Peyer's patch (tissue), 4 donors: ENCODE data around the gene SPAG6.

ENCODE experiments used
- POLR2A ChIP-seq, 2 donors: fragments of 450-650 bp; IDR thresholded peaks; one replicate each; pipeline ENCODE4 v1.5.1; 2017; ENCODE audit warnings: antibody characterized with exemption in 2 of 2, mild to moderate bottlenecking in 2 of 2, moderate library complexity in 2 of 2
- TF ChIP-seq, protein P1 (sequence below), 6 experiments: fragments of 450-650 bp in 4 of 6; fragments of 200-600 bp in 2 of 6; sonication (generic) in 1 of 6; IDR thresholded peaks; one replicate each; pipeline ENCODE4 v1.5.1; 2017 to 2019; ENCODE audit warnings: antibody characterized with exemption in 6 of 6, mild to moderate bottlenecking in 3 of 6, moderate library complexity in 1 of 6

DNA sequence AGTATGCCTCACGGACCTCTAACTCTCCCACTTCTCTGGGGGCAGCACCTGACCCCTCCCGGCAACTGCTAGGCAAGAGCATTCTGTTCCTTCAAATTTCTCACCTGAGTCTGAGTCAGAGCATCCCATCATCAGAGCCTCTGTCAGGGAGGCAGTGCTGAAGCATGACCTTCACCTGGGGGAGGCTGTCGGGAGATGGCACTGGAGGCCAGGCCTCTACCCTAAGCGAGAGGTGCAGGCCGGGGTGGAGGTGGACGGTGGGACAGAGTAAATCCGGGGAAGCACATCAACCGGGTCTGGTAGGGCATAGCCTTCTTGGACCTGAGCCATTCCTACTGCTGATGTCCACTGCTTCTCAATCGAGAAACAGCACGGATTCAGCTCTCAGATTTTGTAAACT is 90.4 kb downstream of the SPAG6 start:
- TF ChIP-seq, protein P1, sequence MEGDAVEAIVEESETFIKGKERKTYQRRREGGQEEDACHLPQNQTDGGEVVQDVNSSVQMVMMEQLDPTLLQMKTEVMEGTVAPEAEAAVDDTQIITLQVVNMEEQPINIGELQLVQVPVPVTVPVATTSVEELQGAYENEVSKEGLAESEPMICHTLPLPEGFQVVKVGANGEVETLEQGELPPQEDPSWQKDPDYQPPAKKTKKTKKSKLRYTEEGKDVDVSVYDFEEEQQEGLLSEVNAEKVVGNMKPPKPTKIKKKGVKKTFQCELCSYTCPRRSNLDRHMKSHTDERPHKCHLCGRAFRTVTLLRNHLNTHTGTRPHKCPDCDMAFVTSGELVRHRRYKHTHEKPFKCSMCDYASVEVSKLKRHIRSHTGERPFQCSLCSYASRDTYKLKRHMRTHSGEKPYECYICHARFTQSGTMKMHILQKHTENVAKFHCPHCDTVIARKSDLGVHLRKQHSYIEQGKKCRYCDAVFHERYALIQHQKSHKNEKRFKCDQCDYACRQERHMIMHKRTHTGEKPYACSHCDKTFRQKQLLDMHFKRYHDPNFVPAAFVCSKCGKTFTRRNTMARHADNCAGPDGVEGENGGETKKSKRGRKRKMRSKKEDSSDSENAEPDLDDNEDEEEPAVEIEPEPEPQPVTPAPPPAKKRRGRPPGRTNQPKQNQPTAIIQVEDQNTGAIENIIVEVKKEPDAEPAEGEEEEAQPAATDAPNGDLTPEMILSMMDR (IDR thresholded peaks at IDR 0.05) = no peak
- TF ChIP-seq POLR2A (IDR thresholded peaks at IDR 0.05) = no peak
